HG02970 (cell line): Measurements from ENCODE around the gene RPRML.

Experiments used
- ATAC-seq: cut with Tn5 transposase; IDR thresholded peaks from one replicate; pipeline ENCODE4 v1.9.1; 2021; ENCODE audit warnings: mild to moderate bottlenecking, moderate library complexity, moderate number of reproducible peaks; ENCODE audit not compliant: unreplicated experiment, low FRiP score

RPRML gene

DNA sequence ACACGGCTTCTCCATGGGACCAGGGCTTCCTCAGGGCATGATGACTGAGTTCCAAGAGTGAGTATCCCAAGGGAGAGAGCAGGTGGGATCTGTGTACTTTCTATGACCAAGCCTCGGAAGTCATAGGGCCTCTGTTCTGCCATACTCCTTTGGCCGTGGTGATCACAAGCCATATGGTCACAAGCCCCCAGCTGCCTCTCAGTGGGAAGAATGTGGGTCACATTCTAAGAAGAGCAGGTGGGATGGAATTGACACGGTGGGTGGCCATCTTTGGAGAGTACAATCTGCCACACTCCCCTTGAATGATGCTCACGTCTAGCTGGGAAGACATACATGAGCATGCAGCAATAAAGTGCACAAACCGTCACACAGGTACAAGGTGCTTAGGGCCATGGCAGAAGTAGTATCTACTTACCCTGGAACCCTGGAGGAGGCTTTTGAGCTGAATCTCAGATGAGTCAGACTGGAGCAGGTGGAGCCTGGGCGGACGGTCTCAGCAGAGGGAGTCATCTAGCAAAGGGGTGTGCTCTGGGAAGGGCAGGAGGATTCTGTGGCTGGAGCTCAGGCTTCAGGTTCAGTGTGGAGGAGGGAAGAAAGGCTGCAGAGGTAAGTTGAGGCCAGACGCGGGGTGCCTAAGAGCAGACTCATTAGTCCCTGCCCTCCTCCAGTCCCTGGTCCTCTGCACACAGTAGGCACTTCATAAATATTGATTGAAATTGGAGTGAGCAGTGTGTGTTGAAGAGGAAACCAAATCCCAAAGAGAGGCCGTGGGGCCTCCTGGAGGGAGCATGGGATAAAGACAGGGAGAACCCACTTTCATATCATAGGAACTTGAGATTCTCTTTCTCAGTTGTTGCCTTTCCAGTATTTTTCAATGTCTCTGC, 29.5 kb downstream of the RPRML start:
- ATAC-seq = no peak

DNA sequence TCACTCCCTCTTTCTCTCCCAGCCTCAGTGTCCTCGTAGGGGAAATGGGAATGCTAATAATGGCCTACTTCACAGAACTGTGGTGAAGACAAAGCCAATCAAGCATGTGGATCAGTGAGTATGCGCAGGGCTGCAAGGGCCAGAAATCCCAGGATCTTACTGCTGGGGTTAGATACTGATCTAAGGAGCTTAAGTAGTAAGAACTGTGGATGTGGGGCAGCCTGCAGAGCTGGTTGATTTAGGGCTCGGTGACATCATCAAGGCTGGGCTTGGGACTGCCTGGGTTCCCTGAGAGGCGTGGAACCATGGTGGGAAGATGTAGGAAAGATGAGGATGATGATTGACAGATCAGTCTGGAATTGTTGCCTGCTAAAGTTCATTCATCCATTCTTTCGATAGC, 30.5 kb downstream of the RPRML start:
- no peak for ATAC-seq

DNA sequence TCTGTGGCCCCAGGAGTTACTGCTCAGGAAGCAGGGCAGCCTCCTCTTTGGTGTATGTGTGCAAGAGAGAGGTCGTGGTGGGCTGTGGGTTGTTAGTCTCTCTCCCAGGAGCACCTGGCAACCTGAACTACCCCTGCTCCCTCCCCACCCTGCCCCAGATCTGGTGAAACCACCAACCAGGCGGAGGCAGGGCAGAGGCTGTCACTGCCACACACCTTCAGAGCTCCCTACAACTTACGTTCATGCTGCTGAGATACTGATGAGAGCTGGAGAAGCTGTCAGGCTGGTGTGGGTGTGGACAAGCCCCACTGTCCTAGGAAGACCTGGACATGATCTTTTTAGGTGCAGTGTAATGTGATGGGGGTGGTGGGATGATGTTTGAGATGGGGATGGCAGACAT, 31.8 kb downstream of the RPRML start:
- ATAC-seq = no peak

DNA sequence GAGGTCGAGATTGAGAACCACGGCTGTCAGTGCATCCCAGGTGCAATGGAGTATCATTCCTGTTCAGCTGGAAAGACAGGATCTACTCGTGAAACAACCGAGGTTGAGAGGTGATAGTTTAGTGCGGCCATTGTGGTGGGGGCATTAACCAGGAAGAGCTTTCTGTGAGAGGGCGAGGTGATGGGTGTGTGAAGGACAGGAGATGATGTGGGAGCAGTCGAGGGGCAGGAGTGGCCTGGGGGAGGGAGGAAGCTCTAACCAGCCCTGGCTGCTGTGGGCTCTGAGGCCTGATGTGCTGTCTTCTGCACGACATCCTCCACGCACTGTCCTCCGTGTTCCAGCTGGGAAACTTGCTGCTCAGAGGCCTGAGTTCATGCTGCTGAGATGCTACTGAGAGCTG, 34.1 kb downstream of the RPRML start:
- ATAC-seq = no peak

DNA sequence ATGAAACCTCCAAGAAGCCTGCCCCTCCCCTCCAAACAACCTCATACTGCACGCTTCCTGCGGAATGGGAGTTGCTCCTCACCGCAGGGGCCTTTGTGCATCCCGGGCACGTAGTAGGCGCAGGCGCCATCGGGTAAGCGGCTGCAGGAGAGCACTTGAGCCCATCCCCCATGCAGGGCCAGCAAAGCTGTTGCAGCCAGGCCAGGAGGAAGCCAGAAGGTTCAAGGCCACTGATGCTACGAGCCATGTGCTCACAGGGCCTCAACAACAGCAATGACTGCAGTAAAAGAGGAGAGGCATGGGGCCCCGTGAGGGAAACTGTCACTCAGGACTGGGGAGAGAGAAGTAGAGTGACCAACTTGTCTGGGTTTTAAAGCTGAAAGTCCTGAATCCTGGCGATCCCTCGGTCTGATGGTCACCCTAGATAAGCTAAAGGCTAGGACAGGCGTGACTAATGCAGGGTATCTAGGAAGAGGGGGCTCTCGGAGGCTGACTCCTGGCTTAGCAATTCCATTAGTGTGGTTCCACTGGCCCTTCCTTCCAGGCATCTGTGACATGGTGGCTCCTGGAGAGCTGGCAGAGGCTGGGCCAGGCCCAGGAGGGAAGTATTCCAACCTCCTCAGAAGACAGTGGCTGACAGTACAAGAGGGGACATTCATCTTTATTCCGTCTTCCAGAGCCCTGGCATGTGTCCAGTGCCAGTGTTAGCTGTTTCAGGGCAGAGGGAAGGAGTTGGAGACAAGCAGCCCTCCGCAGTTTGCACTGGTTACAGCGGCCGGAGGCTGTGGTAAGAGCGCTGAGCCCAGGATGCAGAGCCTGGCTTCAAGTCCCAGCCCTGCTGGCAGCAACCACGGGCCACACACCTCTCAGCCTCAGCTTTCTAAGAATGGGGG, 35.3 kb downstream of the RPRML start:
- ATAC-seq = no peak

DNA sequence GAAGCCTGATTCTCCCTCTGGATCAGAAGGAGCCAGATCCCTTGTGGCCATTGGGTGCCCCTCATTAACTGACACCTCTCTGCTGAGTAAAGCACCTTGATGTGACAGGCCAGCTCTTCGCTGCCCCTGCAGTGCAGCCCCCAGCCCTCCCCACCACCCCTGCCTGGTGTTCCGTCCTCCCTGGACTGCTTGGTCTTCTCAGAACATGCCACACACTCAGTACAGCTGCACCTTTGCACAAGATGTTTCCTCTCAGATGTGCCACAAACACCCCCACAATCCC, 35.9 kb downstream of the RPRML start:
- no peak for ATAC-seq

DNA sequence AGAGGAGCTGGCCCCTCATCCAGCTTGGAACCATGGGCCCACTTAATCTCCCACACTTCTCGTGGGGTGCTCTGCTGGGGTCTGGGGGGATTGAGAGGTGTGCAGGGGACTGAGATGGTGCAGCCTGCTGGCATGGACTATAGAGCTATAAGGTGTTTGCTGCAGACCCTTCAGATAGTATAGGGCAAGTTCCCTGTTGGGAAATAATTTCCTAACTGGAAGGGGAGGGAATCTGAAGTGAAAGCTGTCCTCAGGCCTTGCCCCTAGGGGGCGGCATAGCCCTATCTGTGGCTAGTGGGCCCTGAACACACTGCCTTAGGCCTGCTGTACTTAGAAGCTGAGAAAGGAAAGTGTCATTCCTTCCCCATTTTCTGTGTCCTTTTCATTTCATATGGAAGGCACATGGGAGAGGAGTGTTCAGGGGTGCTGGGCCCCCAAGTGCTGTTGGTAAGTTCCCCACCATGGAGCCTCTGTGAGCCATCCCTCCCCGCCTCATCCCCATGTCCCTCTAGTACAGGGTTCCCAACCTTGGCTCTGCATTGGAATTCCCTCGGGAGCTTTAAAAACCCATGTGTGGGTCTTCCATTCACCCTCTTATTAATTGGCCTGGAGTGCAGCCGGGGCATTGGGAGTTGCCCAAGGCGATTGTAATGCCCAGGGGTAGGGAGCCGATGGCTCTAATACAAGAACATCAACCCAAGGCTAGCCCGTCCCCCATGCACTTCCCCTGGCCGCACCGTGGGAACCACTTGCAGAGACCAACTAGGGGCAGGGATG, 36.4 kb downstream of the RPRML start:
- ATAC-seq = no peak

DNA sequence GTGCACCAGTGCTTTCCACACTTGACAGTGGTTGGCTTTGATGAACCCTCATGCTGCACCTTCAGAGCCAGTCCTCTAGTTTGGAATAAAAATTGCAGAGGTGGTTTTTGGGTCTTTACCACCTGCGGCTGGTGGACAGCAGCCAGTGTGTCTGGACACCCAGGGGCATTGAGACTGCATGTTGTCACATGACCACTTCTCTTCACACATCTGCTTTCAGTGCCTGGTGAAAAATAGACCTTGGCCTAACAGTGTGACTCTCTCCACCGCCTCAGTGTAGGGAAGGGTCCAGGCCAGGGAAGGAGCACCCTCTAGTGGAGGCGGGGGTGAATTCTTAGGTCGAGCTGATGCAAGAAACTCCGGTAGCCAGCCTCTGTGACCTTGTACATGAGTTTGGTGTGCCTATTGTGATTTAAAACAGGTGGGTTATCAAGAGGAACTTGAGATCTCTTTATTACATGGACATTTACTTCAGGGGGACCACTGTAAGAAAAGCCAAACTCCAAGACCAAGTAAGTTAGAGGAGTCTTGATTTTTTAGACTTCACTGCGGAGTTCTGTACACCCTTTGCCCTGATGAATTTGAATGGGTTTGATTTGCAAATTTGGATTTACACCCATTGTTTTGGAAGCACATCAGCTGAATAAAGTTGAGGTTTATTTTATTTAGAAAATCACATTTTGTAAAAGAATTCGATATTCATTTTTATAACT, 38.2 kb downstream of the RPRML start:
- no peak for ATAC-seq

DNA sequence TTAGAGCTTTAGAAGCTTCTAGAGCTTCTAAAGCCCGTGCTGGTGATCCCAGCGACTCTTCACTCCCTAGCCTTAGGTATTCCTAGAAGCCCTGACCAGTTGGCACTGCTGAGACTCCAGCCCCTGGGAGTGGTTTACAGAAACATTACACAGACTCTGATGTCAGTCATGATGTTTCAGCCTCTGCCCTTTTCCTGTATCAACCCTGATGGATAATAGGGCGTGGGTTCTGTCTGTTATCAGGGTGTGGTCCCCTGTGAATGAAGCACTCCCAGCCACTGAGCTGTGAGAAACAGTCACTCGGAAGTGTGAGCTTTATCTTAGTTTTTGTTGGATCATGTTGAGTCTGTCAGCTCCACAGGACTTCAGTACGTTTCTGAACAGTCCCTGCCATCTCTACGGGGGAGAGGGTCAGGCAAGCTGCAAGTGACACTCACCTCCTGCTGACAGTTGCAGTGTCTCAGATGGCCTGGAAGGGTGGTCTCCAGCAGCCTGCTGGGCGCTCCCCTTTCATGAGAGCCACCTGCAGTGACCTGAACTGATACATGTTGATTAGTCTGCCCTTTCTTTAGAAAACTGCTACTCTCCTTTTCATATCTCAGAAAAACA, 43.3 kb downstream of the RPRML start:
- no peak for ATAC-seq

DNA sequence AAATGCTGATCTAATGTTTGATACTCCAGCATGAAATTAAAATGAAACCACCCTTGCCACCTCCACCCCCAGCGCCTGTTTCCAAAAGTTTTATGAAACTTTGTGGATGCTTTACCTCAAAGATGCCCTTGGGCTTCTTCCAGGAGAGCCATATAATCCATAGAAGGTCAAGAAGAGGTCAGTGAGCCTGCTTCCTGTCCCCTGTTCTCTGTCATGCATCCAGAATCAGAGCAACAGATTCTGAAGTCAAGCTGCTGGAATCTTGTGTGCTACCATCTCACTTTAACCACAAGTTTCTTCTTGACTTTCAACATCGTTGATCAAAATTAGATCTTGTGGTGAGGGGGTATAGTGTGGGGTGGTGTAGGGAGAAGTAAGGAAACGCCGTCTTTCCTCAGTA, 47.5 kb downstream of the RPRML start:
- ATAC-seq = no peak

DNA sequence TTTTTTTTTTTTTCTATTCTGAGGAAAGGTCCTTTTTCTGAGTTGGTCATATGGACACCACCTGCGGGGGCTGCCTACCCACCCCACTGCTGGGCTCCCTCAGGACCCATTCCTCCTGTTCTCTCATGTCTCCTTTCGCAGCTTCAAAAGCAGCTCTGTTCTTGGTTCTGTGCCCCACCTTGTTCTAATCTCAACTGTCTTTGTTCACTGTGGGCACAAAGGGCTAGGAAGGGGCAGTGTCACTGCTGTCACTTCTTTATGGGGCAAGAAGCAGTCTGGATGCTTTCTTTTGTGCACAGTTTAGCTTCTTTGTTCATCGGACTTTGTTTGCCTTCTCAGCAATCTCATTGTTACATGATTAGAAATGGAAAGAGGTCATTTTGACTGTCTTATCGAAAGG, 49.0 kb downstream of the RPRML start:
- ATAC-seq = no peak

DNA sequence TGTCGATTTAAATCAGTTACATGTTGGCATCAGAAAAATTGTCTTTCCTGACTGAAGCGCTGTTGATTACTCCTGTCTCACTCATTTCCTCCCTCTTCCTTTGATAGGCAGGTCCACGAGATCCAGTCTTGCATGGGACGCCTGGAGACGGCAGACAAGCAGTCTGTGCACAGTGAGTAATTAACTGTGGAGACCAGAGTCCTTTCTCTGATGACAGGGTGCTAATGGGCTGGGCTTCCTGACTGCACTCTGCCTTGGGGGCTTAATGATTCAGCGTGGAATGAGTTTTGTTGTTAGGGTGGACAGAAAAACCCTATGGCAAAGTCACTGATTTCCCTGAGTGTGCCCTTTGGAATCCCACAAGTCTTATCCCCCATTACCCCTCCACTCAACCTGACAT, 49.6 kb downstream of the RPRML start:
- no peak for ATAC-seq

DNA sequence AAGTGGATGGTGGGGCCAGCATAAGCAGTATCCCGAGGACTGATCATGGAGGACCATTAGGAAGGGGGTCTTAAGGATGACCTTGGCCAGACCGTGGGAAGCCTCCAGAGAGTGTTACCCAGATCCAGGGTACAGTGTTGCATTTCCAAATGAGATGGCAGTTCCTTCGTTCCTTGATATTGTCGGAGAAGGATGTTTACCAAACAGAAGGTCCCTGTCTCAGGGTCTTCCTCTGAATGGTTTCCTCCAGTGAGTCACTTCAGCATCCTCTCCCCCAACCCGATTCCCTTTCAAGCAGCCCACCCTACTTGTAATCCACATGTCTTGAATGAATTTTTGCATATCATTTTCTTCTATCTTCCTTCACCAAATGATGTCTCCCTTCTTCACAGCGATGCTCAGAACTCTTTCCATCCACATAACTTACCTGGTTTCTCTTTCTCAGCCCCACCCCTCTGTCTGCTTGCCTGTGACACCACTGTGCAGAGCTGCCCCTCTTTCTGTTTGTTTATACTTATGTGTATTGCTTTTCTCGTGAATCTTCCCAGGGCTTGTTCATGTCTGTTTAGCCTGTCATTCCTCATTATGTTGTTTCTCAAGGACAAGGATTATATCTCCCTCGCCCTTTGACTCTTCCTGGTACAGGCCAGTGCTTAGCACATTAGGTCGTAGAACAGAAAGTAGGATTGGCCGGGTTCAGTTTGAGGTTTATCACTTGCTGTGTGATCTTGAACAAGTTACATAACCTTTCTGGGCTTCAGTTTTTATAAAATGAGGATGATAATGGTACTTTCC, 50.4 kb downstream of the RPRML start:
- no peak for ATAC-seq
